Smooth muscle cell (in vitro differentiated cells): Measurements from ENCODE around the gene CAMTA1. TPM values are rescaled to one million over a fixed set of nuclear protein-coding genes. Genes with fewer than 3 reads are reported as not detected.
"Not testable (repeated sequence)": the region's sequence is repeated elsewhere in the genome, so short reads cannot be mapped to it uniquely, and the experiment has no call there.

Experiments
- DNase-seq: peaks from one replicate; lab custom pipeline; 2025; ENCODE audit not compliant: unreplicated experiment; lab: John Stamatoyannopoulos, UW
- H2AFZ ChIP-seq: fragments of 200-600 bp; sonication (generic); 2 replicates; pipeline ENCODE4 v1.6.0; 2016; ENCODE audit warnings: antibody characterized with exemption, low read depth, mild to moderate bottlenecking
- H3F3A ChIP-seq: fragments of 200-600 bp; sonication (generic); 2 replicates; pipeline ENCODE4 v1.6.0; 2017; ENCODE audit warnings: antibody characterized with exemption, low read depth
- H3K27ac ChIP-seq: fragments of 200-600 bp; sonication (generic); 2 replicates; pipeline ENCODE4 v1.5.1; 2016; ENCODE audit warnings: low read depth, mild to moderate bottlenecking
- H3K27me3 ChIP-seq: fragments of 200-600 bp; sonication (generic); 2 replicates; pipeline ENCODE4 v1.6.1; 2016; ENCODE audit warnings: low read depth, mild to moderate bottlenecking
- H3K36me3 ChIP-seq: fragments of 200-600 bp; sonication (generic); 2 replicates; pipeline ENCODE4 v1.5.1; 2016; ENCODE audit warnings: low read depth
- H3K4me1 ChIP-seq: fragments of 200-600 bp; sonication (generic); 2 replicates; pipeline ENCODE4 v1.5.1; 2016; ENCODE audit warnings: low read depth
- H3K4me2 ChIP-seq: fragments of 200-600 bp; sonication (generic); 2 replicates; pipeline ENCODE4 v1.6.0; 2016; ENCODE audit warnings: mild to moderate bottlenecking
- H3K4me3 ChIP-seq: fragments of 200-600 bp; sonication (generic); 2 replicates; pipeline ENCODE4 v1.5.1; 2016; ENCODE audit warnings: mild to moderate bottlenecking
- H3K79me2 ChIP-seq: fragments of 200-600 bp; sonication (generic); 2 replicates; pipeline ENCODE4 v1.6.0; 2016; ENCODE audit warnings: low read depth, mild to moderate bottlenecking
- H3K9ac ChIP-seq: fragments of 200-600 bp; sonication (generic); 2 replicates; pipeline ENCODE4 v1.6.0; 2016; ENCODE audit warnings: low read depth
- H3K9me3 ChIP-seq: fragments of 200-600 bp; sonication (generic); replicated peaks from 2 replicates; pipeline ENCODE4 v1.5.1; 2016; ENCODE audit warnings: low read depth
- H4K20me1 ChIP-seq: fragments of 200-600 bp; sonication (generic); 2 replicates; pipeline ENCODE4 v1.6.0; 2016; ENCODE audit warnings: low read depth
- WGBS: methylation state at CpG from one replicate; pipeline ENCODE4 v1.1.7; 2016; ENCODE audit warnings: low lambda C conversion rate; 5-methylcytosine and 5-hydroxymethylcytosine counted together
- polyA plus RNA-seq: library from polyadenylated mRNA; unstranded; fragments of >200 nt; fragmentation: Nextera tagmentation; extraction: Ambion mirVana; gene quantifications from 2 replicates; pipeline ENCODE4 v1.2.1, GENCODE V29; 2016
- total RNA-seq: library from RNA; depleted of rRNA; stranded (reverse); fragments of >200 nt; gene quantifications from 2 replicates; pipeline ENCODE4 v1.2.3, GENCODE V29; 2014
- TF ChIP-seq, protein P1 (sequence below): fragments of 200-600 bp; sonication (generic); IDR thresholded peaks from 2 replicates; pipeline ENCODE4 v1.5.1; 2017; ENCODE audit warnings: borderline replicate concordance, mild to moderate bottlenecking, antibody characterized with exemption; ENCODE audit not compliant: insufficient read depth, poor library complexity, severe bottlenecking

The CAMTA1 gene, protein sequence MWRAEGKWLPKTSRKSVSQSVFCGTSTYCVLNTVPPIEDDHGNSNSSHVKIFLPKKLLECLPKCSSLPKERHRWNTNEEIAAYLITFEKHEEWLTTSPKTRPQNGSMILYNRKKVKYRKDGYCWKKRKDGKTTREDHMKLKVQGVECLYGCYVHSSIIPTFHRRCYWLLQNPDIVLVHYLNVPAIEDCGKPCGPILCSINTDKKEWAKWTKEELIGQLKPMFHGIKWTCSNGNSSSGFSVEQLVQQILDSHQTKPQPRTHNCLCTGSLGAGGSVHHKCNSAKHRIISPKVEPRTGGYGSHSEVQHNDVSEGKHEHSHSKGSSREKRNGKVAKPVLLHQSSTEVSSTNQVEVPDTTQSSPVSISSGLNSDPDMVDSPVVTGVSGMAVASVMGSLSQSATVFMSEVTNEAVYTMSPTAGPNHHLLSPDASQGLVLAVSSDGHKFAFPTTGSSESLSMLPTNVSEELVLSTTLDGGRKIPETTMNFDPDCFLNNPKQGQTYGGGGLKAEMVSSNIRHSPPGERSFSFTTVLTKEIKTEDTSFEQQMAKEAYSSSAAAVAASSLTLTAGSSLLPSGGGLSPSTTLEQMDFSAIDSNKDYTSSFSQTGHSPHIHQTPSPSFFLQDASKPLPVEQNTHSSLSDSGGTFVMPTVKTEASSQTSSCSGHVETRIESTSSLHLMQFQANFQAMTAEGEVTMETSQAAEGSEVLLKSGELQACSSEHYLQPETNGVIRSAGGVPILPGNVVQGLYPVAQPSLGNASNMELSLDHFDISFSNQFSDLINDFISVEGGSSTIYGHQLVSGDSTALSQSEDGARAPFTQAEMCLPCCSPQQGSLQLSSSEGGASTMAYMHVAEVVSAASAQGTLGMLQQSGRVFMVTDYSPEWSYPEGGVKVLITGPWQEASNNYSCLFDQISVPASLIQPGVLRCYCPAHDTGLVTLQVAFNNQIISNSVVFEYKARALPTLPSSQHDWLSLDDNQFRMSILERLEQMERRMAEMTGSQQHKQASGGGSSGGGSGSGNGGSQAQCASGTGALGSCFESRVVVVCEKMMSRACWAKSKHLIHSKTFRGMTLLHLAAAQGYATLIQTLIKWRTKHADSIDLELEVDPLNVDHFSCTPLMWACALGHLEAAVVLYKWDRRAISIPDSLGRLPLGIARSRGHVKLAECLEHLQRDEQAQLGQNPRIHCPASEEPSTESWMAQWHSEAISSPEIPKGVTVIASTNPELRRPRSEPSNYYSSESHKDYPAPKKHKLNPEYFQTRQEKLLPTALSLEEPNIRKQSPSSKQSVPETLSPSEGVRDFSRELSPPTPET (N-terminal part only)
- 127 and 145 TPM in 2 replicates for total RNA-seq
- polyA plus RNA-seq, result 139 and 156 TPM in 2 replicates

DNA sequence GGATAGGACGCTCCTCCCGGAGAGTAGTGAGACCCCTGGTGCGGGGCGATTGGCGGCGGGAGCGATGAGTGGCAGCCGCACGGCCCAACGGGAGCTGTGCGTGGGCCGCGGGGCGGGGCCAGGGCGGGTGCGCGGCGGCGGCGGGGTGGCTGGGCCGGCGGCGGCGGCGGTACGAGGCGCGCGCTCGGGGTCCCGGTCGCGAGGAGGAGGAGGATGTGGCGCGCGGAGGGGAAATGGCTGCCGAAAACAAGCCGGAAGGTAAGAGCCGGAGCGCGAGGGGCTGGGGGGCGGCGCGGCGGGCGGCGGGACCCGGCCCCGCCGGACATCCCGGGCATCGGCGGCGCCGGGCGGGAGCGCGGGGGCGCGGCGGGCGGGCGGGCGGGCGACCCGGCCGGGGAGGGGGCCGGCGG, at the start of gene CAMTA1:
Gene CAMTA1 (plus strand): TSS at position 137 of the 410 bp plus-strand sequence. CDS start 77 bp downstream, at position 214.
- no CpG with 5 or more reads among the region's 69 CpGs for WGBS

GRCh38 chr1:6738987-6739676, 46.1 kb upstream of the CAMTA1 start:
- no peaks in the 10 kb centered on the region for H3K36me3 ChIP-seq
- H3K4me2 ChIP-seq, result no peak overlapping the region
- no peaks in the 10 kb centered on the region for H3K9me3 ChIP-seq
- H3K9ac ChIP-seq, result no peak overlapping the region
- no peak overlapping the region for H3K4me3 ChIP-seq
- no peak overlapping the region for H2AFZ ChIP-seq
- TF ChIP-seq, protein P1, sequence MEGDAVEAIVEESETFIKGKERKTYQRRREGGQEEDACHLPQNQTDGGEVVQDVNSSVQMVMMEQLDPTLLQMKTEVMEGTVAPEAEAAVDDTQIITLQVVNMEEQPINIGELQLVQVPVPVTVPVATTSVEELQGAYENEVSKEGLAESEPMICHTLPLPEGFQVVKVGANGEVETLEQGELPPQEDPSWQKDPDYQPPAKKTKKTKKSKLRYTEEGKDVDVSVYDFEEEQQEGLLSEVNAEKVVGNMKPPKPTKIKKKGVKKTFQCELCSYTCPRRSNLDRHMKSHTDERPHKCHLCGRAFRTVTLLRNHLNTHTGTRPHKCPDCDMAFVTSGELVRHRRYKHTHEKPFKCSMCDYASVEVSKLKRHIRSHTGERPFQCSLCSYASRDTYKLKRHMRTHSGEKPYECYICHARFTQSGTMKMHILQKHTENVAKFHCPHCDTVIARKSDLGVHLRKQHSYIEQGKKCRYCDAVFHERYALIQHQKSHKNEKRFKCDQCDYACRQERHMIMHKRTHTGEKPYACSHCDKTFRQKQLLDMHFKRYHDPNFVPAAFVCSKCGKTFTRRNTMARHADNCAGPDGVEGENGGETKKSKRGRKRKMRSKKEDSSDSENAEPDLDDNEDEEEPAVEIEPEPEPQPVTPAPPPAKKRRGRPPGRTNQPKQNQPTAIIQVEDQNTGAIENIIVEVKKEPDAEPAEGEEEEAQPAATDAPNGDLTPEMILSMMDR, result no peak
- 81% methylated on average over 21 of the region's 30 CpGs for WGBS
- H3K27ac ChIP-seq, result no peak overlapping the region
- H3K4me1 ChIP-seq, result no peaks in the 10 kb centered on the region
- no peaks in the 10 kb centered on the region for H3K79me2 ChIP-seq
- H3K27me3 ChIP-seq, result no peaks in the 10 kb centered on the region
- H4K20me1 ChIP-seq, result no peaks in the 10 kb centered on the region
- peaks cover 6% of the 10 kb centered on the region for H3F3A ChIP-seq
- no peak for DNase-seq

More for the DNA sequence above, at the start of gene CAMTA1:
- Histone ChIP-seq H3K4me1 (peaks cover 12% of the 10 kb centered on the region), H3K36me3 (no peaks in the 10 kb centered on the region), H3K9ac (peak within 1 kb of the TSS; percentile 94), H3K4me2 (peak within 1 kb of the TSS; percentile 95), H3K79me2 (peaks cover 51% of the 10 kb centered on the region), H3F3A (no peaks in the 10 kb centered on the region), H3K27me3 (no peaks in the 10 kb centered on the region), H3K4me3 (peak within 1 kb of the TSS; percentile 94), H2AFZ (peak within 1 kb of the TSS; percentile 89), H3K9me3 (no peaks in the 10 kb centered on the region), H3K27ac (peak within 1 kb of the TSS; percentile 99), H4K20me1 (peaks cover 45% of the 10 kb centered on the region)
- TF ChIP-seq, protein P1, result no peak
- no peak for DNase-seq

DNA sequence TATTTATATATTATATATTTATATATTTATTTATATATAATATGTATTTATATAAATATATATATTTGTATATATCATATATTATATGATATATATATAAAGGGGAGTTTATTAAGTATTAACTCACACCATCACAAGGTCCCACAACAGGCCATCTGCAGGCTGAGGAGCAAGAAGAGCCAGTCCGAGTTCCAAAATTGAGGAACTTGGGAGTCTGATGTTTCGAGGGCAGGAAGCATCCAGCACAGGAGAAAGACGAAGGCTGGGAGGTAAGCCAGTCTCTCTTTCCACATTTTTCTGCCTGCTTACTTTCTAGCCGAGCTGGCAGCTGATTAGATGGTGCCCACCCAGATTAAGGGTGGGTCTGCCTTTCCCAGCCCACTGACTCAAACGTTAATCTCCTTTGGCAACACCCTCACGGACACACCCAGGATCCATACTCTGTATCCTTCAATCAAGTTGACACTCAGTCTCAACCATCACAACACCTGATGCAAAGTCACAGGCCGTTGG, 42.5 kb upstream of the CAMTA1 start:
- H3K27ac ChIP-seq, H3K27me3 ChIP-seq, H2AFZ ChIP-seq, H3K4me1 ChIP-seq, H3F3A ChIP-seq, H3K9me3 ChIP-seq, H3K4me3 ChIP-seq, H3K4me2 ChIP-seq, H3K36me3 ChIP-seq, DNase-seq, H4K20me1 ChIP-seq, H3K9ac ChIP-seq, H3K79me2 ChIP-seq: not testable (repeated sequence)
- WGBS, result 88% methylated on average over 7 of the region's 7 CpGs
